Mesothelial cell of epicardium (in vitro differentiated cells): Measurements from ENCODE around the gene WDR18. TPM values are rescaled to one million over a fixed set of nuclear protein-coding genes. Genes with fewer than 3 reads are reported as not detected.

Experiments used
- DNase-seq, 2 experiments: peaks; one replicate each; pipeline ENCODE4 v3.0.0; 2021; ENCODE audit warnings: low spot score in 2 of 2; ENCODE audit not compliant: unreplicated experiment in 2 of 2
- H3K27ac Mint-ChIP-seq: 2 replicates; pipeline ENCODE4 v1.8.0; 2021; ENCODE audit warnings: mixed read lengths
- H3K27me3 Mint-ChIP-seq: 2 replicates; pipeline ENCODE4 v1.8.0; 2021; ENCODE audit warnings: low read depth, mixed read lengths
- H3K36me3 Mint-ChIP-seq: 2 replicates; pipeline ENCODE4 v1.8.0; 2021; ENCODE audit warnings: mixed read lengths
- H3K4me1 Mint-ChIP-seq: 2 replicates; pipeline ENCODE4 v1.8.0; 2021; ENCODE audit warnings: mixed read lengths
- H3K4me3 Mint-ChIP-seq: 2 replicates; pipeline ENCODE4 v1.8.0; 2021; ENCODE audit warnings: mild to moderate bottlenecking, moderate library complexity, mixed read lengths
- H3K9me3 Mint-ChIP-seq: 2 replicates; pipeline ENCODE4 v1.8.0; 2021; ENCODE audit warnings: mixed read lengths
- CTCF ChIP-seq: fragments of 200-600 bp; sonication (generic); IDR thresholded peaks from one replicate; pipeline ENCODE4 v1.5.0; 2021; ENCODE audit warnings: antibody characterized with exemption; ENCODE audit not compliant: unreplicated experiment
- total RNA-seq: library from RNA; stranded (reverse); gene quantifications from 3 replicates; pipeline ENCODE4 v1.2.1, GENCODE V29; 2021

WDR18 gene
- total RNA-seq, 1 donor from 2014 or later = 65.2 TPM

DNA sequence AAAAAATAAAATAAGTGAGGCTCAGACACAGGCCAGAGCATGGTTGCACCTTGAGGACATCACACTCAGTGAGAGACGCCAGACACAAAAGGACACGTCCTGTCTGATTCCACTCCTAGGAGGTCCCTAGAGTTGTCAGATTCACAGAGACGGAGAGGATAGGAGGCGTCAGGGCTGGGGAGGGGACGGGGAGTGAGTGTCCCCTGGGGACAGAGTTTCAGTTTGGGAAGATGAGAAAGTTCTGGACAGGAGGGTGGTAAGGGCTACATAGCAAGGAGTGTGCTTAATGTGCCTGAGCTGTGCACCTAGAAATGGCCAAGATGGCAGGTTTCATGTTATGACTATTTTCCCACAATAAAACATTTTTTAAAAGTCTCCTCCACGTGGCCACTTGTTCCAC, 13.9 kb downstream of the WDR18 start:
- Mint-ChIP-seq H3K27me3 (peaks cover 64% of the 10 kb centered on the region), H3K4me1 (peaks cover 14% of the 10 kb centered on the region), H3K27ac (no peak overlapping the region), H3K9me3 (no peaks in the 10 kb centered on the region), H3K4me3 (no peak overlapping the region), H3K36me3 (no peaks in the 10 kb centered on the region)
- no peak for TF ChIP-seq CTCF
- DNase-seq = no peak

- no peak for DNase-seq
- H3K4me3 Mint-ChIP-seq = peak overlapping the region; percentile 60
- H3K9me3 Mint-ChIP-seq = no peaks in the 10 kb centered on the region
- peaks cover 70% of the 10 kb centered on the region for H3K27me3 Mint-ChIP-seq
- H3K4me1 Mint-ChIP-seq = peaks cover 14% of the 10 kb centered on the region
- no peaks in the 10 kb centered on the region for H3K36me3 Mint-ChIP-seq
- no peak overlapping the region for H3K27ac Mint-ChIP-seq
- TF ChIP-seq CTCF = no peak
These were observed 15.2 kb downstream of the WDR18 start for GRCh38 chr19:999379-999719.

GRCh38 chr19:1000095-1000494, 15.9 kb downstream of the WDR18 start, which contains the start of gene GRIN3B:
GRIN3B (plus strand) TSS chr19:1000419; CDS start chr19:1000438, 19 bp downstream.
- DNase-seq = peak in 1 of 2 experiments; percentile 67
- peak; percentile 44 for TF ChIP-seq CTCF

DNA sequence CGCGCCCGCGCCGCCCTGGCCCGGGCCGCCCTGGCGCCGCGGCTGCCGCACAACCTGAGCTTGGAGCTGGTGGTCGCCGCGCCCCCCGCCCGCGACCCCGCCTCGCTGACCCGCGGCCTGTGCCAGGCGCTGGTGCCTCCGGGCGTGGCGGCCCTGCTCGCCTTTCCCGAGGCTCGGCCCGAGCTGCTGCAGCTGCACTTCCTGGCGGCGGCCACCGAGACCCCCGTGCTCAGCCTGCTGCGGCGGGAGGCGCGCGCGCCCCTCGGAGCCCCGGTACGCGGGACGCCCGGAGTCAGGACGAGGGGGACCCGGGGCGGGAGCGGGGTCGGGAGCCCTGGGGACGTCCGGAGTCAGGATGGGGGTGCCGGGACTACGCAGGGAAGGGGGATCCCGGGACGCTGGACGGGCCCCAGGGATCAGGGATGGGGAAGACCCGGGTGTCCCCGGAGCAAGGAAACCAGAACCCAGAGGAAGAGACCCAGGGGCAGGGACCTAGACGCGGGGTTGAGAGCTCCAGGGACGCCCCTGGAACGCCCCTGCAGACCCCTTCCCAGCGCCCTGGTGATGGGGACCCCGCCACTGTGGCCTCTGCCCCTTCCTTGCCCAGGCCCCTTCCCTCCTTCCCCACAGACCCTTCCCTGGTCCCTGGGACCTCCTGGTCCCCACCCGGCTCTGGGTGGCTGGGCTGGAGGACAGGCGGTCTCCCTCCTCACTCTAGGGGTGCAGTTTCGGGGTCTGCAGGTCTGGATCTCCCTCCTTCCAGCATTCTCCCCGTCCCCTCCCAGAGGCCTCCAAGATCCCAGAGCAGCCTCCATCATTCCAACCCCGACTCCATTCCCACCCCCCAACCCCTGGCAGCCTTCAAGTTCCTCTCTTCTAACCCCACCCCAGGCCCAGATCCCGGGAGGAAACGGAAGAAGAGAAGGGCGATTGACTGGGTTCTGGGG, 16.7 kb downstream of the WDR18 start:
- Mint-ChIP-seq H3K36me3 (no peaks in the 10 kb centered on the region), H3K4me3 (peak overlapping the region; percentile 43), H3K27me3 (peaks cover 69% of the 10 kb centered on the region), H3K27ac (no peak overlapping the region), H3K9me3 (no peaks in the 10 kb centered on the region), H3K4me1 (peaks cover 14% of the 10 kb centered on the region)
- TF ChIP-seq CTCF = no peak
- no peak for DNase-seq

More at GRCh38 chr19:1000095-1000494, 15.9 kb downstream of the WDR18 start, which contains the start of gene GRIN3B:
- H3K36me3 Mint-ChIP-seq = no peaks in the 10 kb centered on the region
- peak within 1 kb of the TSS; percentile 60 for H3K4me3 Mint-ChIP-seq
- peaks cover 14% of the 10 kb centered on the region for H3K4me1 Mint-ChIP-seq
- peaks cover 72% of the 10 kb centered on the region for H3K27me3 Mint-ChIP-seq
- H3K9me3 Mint-ChIP-seq = no peaks in the 10 kb centered on the region
- no peak within 1 kb of the TSS for H3K27ac Mint-ChIP-seq

DNA sequence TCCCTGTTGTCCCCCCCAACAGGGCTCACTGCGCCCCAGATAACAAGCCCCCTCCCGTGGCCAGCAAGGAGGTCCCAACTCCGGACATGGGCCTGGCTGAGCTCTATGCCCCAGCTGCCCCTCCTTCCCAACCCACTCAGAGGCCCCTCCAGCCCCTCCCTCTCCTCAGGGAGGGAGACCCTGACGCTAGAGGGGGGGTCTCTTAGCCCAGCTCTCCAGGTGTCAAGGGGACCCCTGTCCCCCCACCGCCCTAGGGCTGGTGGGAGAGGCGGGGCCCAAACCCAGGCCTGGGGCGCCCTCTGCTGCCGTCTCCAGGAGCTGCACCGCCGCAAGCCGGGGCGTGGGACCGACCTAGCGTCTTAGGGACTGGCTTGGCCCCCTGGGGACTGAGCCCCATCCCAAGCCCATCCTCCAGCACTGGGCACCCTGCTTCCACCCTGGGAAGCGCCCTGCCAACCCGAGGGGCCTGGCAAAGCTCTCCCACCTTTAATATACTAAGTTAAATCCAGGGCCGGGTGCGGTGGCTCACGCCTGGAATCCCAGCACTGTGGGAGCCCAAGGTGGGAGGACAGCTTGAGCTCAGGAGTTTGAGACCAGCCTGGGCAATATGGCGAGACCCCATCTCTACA, 17.5 kb downstream of the WDR18 start:
- Mint-ChIP-seq H3K4me3 (peak overlapping the region; percentile 36), H3K27ac (no peak overlapping the region), H3K4me1 (peaks cover 9% of the 10 kb centered on the region), H3K9me3 (no peaks in the 10 kb centered on the region), H3K36me3 (peaks cover 2% of the 10 kb centered on the region), H3K27me3 (peaks cover 61% of the 10 kb centered on the region)
- peak; percentile 83 for TF ChIP-seq CTCF
- peak in 1 of 2 experiments; percentile 83 for DNase-seq
